Caco-2 (cell line): ENCODE measurements around the gene KAT8. TPM values are rescaled to one million over a fixed set of nuclear protein-coding genes. Genes with fewer than 3 reads are reported as not detected.
"Not testable (repeated sequence)": the region's sequence is repeated elsewhere in the genome, so short reads cannot be mapped to it uniquely, and the experiment has no call there.

Experiments
- BruUV-seq: library from RNA; stranded (reverse); fragments of 400-500 nt; replicated peaks from 2 replicates; lab custom pipeline; 2021; lab: Mats Ljungman, UMichigan
- CTCF ChIA-PET: fragments of 300-600 bp; sonication (Branson Sonifier 250); formaldehyde crosslinking; loops from one replicate; lab custom pipeline; 2022; ENCODE audit warnings: antibody characterized with exemption; lab: Charles Lee
- POLR2A ChIA-PET: fragments of 300-600 bp; sonication (Branson Sonifier 250); formaldehyde crosslinking; loops from one replicate; lab custom pipeline; 2022; ENCODE audit warnings: antibody characterized with exemption; lab: Charles Lee
- DNase-seq, 2 experiments: peaks; one replicate each; pipeline versions ENCODE4 v3.0.0 to v3.0.0-alpha.2; 2020 to 2022
- H3K27me3 ChIP-seq: replicated peaks from 2 replicates; pipeline ENCODE4 v1.6.0; 2011; ENCODE audit warnings: low read length; ENCODE audit not compliant: control insufficient read depth, insufficient read depth
- H3K36me3 ChIP-seq: 2 replicates; pipeline ENCODE4 v1.5.1; 2011; ENCODE audit warnings: low read length; ENCODE audit not compliant: control insufficient read depth, insufficient read depth
- H3K4me1 ChIP-seq: fragments of 250-450 bp; sonication (Bioruptor Pico); 2 replicates; pipeline ENCODE4 v1.5.1; 2020; ENCODE audit warnings: mild to moderate bottlenecking
- H3K4me3 ChIP-seq: 2 replicates; pipeline ENCODE4 v1.5.1; 2011; ENCODE audit warnings: low read depth, mild to moderate bottlenecking, control low read depth, low read length
- H3K9me3 ChIP-seq: fragments of 250-450 bp; sonication (Bioruptor Pico); 2 replicates; pipeline ENCODE4 v1.5.1; 2020; ENCODE audit warnings: mild to moderate bottlenecking, moderate library complexity
- H3K27ac Mint-ChIP-seq: one replicate; pipeline ENCODE4 v1.8.0; 2022; ENCODE audit warnings: mixed read lengths; ENCODE audit not compliant: unreplicated experiment
- H3K27me3 Mint-ChIP-seq: one replicate; pipeline ENCODE4 v1.8.0; 2022; ENCODE audit warnings: mixed read lengths; ENCODE audit not compliant: insufficient read depth, unreplicated experiment
- H3K36me3 Mint-ChIP-seq: one replicate; pipeline ENCODE4 v1.8.0; 2022; ENCODE audit warnings: mild to moderate bottlenecking, mixed read lengths; ENCODE audit not compliant: insufficient read depth, unreplicated experiment
- H3K4me1 Mint-ChIP-seq: one replicate; pipeline ENCODE4 v1.8.0; 2022; ENCODE audit warnings: low read depth, mixed read lengths; ENCODE audit not compliant: unreplicated experiment
- H3K4me3 Mint-ChIP-seq: one replicate; pipeline ENCODE4 v1.8.0; 2022; ENCODE audit warnings: mild to moderate bottlenecking, moderate library complexity, mixed read lengths; ENCODE audit not compliant: unreplicated experiment
- H3K9me3 Mint-ChIP-seq: one replicate; pipeline ENCODE4 v1.8.0; 2022; ENCODE audit warnings: mixed read lengths; ENCODE audit not compliant: unreplicated experiment
- intact Hi-C: fragments of 100-400 bp; cut with micrococcal nuclease; formaldehyde crosslinking; loops from one replicate; pipeline ENCODE4 v1.10.0; 2022; ENCODE audit not compliant: unreplicated experiment
- total RNA-seq: library from RNA; stranded (reverse); gene quantifications from 2 replicates; pipeline ENCODE4 v1.2.3, GENCODE V29; 2022
- TF ChIP-seq, protein P1 (sequence below), 2 experiments: fragments of 200-600 bp in 1 of 2; IDR thresholded peaks; 1 replicate in 1 of 2; 2 replicates in 1 of 2; pipeline versions ENCODE4 v1.5.1 to v1.8.0; 2011 to 2022; ENCODE audit warnings: antibody characterized with exemption in 1 of 2, control low read depth in 1 of 2, inconsistent platforms in 1 of 2, low read depth in 1 of 2, low read length in 1 of 2, mild to moderate bottlenecking in 1 of 2, moderate library complexity in 1 of 2; ENCODE audit not compliant: insufficient read depth in 1 of 2, severe bottlenecking in 1 of 2, unreplicated experiment in 1 of 2

The KAT8 gene
- total RNA-seq, 1 experiment from 2014 or later = 46.2 TPM

DNA sequence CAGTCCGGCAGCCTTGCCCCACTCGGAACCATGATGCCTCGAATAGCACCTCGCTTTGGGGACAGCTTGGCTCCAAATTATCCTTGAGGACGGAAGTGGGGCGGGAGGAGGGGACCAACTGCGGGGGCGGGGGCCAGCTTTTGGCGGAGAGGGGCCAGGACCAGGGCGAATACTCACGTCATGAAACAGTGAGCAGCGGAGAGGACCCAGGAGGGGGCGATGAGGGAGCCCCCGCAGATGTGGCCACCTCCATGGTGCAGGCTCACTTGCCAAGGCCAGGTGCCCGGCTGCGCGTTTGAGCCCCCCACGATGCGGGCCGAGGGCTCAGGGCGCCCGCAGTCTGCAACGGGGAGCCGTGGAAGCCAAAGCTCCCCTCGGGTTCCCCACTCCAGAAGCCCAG lies 31.4 kb downstream of the KAT8 start:
- no TSS peak for BruUV-seq
- DNase-seq = no peak
- Mint-ChIP-seq H3K9me3 (no peaks in the 10 kb centered on the region), H3K4me1 (no peaks in the 10 kb centered on the region), H3K27ac (no peak overlapping the region), H3K36me3 (peaks cover 4% of the 10 kb centered on the region), H3K4me3 (no peak overlapping the region), H3K27me3 (no peaks in the 10 kb centered on the region)
- no peaks in the 10 kb centered on the region for H3K27me3 ChIP-seq
- TF ChIP-seq, protein P1, sequence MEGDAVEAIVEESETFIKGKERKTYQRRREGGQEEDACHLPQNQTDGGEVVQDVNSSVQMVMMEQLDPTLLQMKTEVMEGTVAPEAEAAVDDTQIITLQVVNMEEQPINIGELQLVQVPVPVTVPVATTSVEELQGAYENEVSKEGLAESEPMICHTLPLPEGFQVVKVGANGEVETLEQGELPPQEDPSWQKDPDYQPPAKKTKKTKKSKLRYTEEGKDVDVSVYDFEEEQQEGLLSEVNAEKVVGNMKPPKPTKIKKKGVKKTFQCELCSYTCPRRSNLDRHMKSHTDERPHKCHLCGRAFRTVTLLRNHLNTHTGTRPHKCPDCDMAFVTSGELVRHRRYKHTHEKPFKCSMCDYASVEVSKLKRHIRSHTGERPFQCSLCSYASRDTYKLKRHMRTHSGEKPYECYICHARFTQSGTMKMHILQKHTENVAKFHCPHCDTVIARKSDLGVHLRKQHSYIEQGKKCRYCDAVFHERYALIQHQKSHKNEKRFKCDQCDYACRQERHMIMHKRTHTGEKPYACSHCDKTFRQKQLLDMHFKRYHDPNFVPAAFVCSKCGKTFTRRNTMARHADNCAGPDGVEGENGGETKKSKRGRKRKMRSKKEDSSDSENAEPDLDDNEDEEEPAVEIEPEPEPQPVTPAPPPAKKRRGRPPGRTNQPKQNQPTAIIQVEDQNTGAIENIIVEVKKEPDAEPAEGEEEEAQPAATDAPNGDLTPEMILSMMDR (IDR thresholded peaks at IDR 0.05; ENCODE audit: insufficient read depth in 1 of 2, low read depth in 1 of 2, low read length in 1 of 2, severe bottlenecking in 1 of 2, unreplicated experiment in 1 of 2) = no peak
- no peaks in the 10 kb centered on the region for H3K4me1 ChIP-seq
- no peaks in the 10 kb centered on the region for H3K36me3 ChIP-seq
- POLR2A ChIA-PET = no interaction called here
- CTCF ChIA-PET = interaction anchor here (0.6 kb wide), 1 partner anchor 93 kb away, joined by 5 read pairs; no protein-coding TSS in a partner anchor
- H3K9me3 ChIP-seq = no peaks in the 10 kb centered on the region
- intact Hi-C loops = no loop called here
- no peak overlapping the region for H3K4me3 ChIP-seq

GRCh38 chr16:31149332-31149731 lies 31.9 kb downstream of the KAT8 start:
- Mint-ChIP-seq H3K4me1 (no peaks in the 10 kb centered on the region), H3K36me3 (no peaks in the 10 kb centered on the region), H3K27me3 (no peaks in the 10 kb centered on the region), H3K27ac (no peak overlapping the region), H3K4me3 (no peak overlapping the region), H3K9me3 (no peaks in the 10 kb centered on the region)
- no peak overlapping the region for H3K4me3 ChIP-seq
- H3K27me3 ChIP-seq = no peaks in the 10 kb centered on the region
- H3K4me1 ChIP-seq = no peaks in the 10 kb centered on the region
- CTCF ChIA-PET = no interaction called here
- no peaks in the 10 kb centered on the region for H3K36me3 ChIP-seq
- no peak for DNase-seq
- BruUV-seq = no TSS peak
- intact Hi-C loops = no loop called here
- no peaks in the 10 kb centered on the region for H3K9me3 ChIP-seq
- TF ChIP-seq, protein P1 (IDR thresholded peaks at IDR 0.05; ENCODE audit: insufficient read depth in 1 of 2, low read depth in 1 of 2, low read length in 1 of 2, severe bottlenecking in 1 of 2, unreplicated experiment in 1 of 2) = no peak
- POLR2A ChIA-PET = no interaction called here

- ChIA-PET CTCF (no interaction called here), POLR2A (no interaction called here)
- Mint-ChIP-seq H3K4me3 (no peak within 1 kb of the TSS), H3K9me3 (no peaks in the 10 kb centered on the region), H3K4me1 (no peaks in the 10 kb centered on the region), H3K27ac (no peak within 1 kb of the TSS), H3K36me3 (no peaks in the 10 kb centered on the region), H3K27me3 (no peaks in the 10 kb centered on the region)
- DNase-seq = no peak
- intact Hi-C loops = no loop called here
- H3K9me3 ChIP-seq = no peaks in the 10 kb centered on the region
- H3K4me1 ChIP-seq = no peaks in the 10 kb centered on the region
- no peaks in the 10 kb centered on the region for H3K36me3 ChIP-seq
- H3K4me3 ChIP-seq = no peak within 1 kb of the TSS
- no peaks in the 10 kb centered on the region for H3K27me3 ChIP-seq
- BruUV-seq = no TSS peak
- TF ChIP-seq, protein P1 (IDR thresholded peaks at IDR 0.05; ENCODE audit: insufficient read depth in 1 of 2, low read depth in 1 of 2, low read length in 1 of 2, severe bottlenecking in 1 of 2, unreplicated experiment in 1 of 2) = no peak
These were observed 32.7 kb downstream of the KAT8 start, which contains the start of gene PRSS36 for GRCh38 chr16:31149894-31150890. PRSS36 (minus strand) TSS chr16:31150066; CDS start chr16:31150035, 31 bp downstream.

GRCh38 chr16:31150976-31151375 lies 33.5 kb downstream of the KAT8 start:
- H3K27me3 Mint-ChIP-seq, H3K4me1 Mint-ChIP-seq, H3K27me3 ChIP-seq, H3K36me3 Mint-ChIP-seq, DNase-seq, H3K9me3 Mint-ChIP-seq, H3K4me3 ChIP-seq, H3K36me3 ChIP-seq, CTCF ChIA-PET, BruUV-seq, H3K4me1 ChIP-seq, POLR2A ChIA-PET, H3K27ac Mint-ChIP-seq, H3K9me3 ChIP-seq, intact Hi-C loops, H3K4me3 Mint-ChIP-seq: not testable (repeated sequence)
